Astrocyte of the spinal cord (primary cell): ENCODE measurements around the gene MMP24OS.

Experiments
- DNase-seq: peaks from one replicate; pipeline ENCODE4 v3.0.0; 2011; ENCODE audit warnings: low read depth, low spot score
- H3K4me3 ChIP-seq: 2 replicates; pipeline ENCODE4 v1.5.1; 2011; ENCODE audit warnings: low read depth, mild to moderate bottlenecking, low read length, moderate library complexity
- CTCF ChIP-seq: IDR thresholded peaks from 2 replicates; pipeline ENCODE4 v1.5.1; 2012; ENCODE audit warnings: low read depth, mild to moderate bottlenecking, low read length, inconsistent platforms
- in situ Hi-C: cut with HindIII; loops from 2 replicates; pipeline ENCODE4 v1.10.0; 2017; ENCODE audit warnings: low sequenced_read_pairs

MMP24OS gene

GRCh38 chr20:35290887-35291417 is 13.0 kb upstream of the MMP24OS start:
- in situ Hi-C loops, result no loop called here
- no peak for DNase-seq
- TF ChIP-seq CTCF, result no peak
- H3K4me3 ChIP-seq, result no peak overlapping the region

GRCh38 chr20:35290186-35290886 is 12.4 kb upstream of the MMP24OS start:
- in situ Hi-C loops, result no loop called here
- no peak for DNase-seq
- no peak overlapping the region for H3K4me3 ChIP-seq
- no peak for TF ChIP-seq CTCF

- no peak for DNase-seq
- no peak for TF ChIP-seq CTCF
- in situ Hi-C loops, result no loop called here
Observed at GRCh38 chr20:35288325-35289060, 10.6 kb upstream of the MMP24OS start.

GRCh38 chr20:35287509-35288324 is 9.8 kb upstream of the MMP24OS start:
- in situ Hi-C loops, result no loop called here
- no peak for TF ChIP-seq CTCF
- no peak overlapping the region for H3K4me3 ChIP-seq
- no peak for DNase-seq

More at GRCh38 chr20:35288325-35289060, 10.6 kb upstream of the MMP24OS start:
- H3K4me3 ChIP-seq, result no peak overlapping the region

- no peak for TF ChIP-seq CTCF
- H3K4me3 ChIP-seq, result no peak overlapping the region
- no peak for DNase-seq
- in situ Hi-C loops, result no loop called here
Observed at GRCh38 chr20:35286899-35287508, 9.1 kb upstream of the MMP24OS start.
